HG02588 (cell line): ENCODE results near the gene DLK1.

Experiments used
- ATAC-seq: cut with Tn5 transposase; IDR thresholded peaks from one replicate; pipeline ENCODE4 v1.9.1; 2021; ENCODE audit warnings: mild to moderate bottlenecking, moderate library complexity; ENCODE audit not compliant: unreplicated experiment

Gene DLK1

GRCh38 chr14:100733152-100733850 lies 6.6 kb downstream of the DLK1 start:
- no peak for ATAC-seq

- no peak for ATAC-seq
Observed at GRCh38 chr14:100734031-100734990, 7.6 kb downstream of the DLK1 start.

- ATAC-seq: no peak
Observed at GRCh38 chr14:100735271-100735670, 8.6 kb downstream of the DLK1 start.

DNA sequence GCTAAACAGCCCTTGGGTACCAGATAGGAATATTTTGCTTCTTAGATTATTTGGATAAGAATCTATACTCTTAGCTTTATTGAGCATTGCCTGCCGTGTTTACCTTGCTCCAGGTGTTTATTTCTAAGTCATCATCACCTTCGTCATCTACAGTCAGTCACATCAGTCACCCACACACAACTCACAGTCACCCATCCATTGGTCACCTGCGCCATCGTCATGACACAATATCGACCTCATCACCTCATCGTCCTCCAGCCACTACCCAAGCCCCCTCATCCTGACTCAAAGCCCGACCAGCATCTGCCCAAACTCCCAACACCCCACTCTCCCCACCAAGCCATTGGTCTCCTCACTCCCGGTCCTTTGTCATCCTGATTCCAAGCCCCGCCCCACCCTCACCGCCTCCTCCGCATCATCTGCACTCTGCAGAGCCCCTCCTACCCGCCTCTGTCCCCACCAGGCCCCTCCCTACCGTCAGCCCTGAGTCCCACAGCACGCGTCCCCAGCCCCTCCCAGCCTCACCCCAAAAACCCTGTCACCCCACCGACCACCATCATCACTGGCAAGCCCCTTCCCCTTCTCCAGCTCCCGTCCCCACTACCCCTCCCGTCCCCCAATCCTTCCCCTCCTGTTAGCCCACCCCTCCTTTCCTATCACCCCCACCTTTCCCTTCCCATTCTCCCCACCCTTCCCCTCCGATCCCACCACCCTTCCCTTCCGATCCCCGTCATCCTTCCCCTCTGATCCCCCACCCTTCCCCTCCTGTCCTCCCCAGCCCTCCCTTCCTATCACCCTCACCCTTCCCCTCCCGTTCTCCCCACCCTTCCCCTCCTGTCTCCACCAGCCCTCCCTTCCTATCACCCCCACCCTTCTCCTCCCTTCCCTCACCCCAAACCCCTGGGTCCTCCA lies 9.8 kb downstream of the DLK1 start:
- ATAC-seq: no peak

DNA sequence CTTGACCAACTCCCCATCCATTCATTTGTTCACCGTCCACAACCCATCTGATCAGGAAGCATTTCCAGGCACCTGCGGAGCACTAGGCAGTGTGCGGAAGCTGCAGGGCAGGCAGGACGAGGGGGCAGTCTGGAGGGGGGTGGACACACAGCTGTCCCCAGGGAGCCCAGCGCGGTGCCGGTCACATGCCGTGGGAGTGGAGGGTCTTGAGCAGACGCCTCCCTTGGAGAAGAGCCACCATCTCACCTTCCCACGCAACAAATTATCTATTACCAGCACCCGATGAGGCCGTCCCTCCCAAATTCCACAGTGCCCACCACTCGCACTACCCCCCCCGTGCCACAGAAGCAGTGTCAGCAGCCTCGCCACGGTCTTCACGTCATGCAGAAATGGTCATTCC lies 10.8 kb downstream of the DLK1 start:
- ATAC-seq: no peak

DNA sequence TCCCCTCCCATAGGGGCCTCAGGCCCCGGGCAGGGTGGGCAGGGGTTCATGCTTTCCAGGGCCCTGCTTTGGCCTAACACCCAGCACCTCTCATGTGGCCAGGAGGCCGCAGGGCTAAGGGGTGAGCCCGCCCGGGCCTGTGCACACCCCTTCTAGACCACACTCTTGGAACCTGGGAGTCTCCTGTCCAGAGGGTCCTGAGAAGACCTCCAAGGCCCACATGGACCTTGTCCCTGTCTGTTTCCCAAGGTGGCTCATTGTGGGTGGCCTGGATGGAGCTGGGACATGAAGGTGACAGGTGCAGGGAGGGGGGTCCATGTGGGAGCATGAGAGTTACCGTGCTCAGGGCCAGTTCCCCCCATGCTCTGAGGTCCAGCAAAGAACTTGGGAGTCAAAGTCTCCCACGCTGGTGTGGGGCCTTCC lies 11.6 kb downstream of the DLK1 start:
- ATAC-seq: no peak

DNA sequence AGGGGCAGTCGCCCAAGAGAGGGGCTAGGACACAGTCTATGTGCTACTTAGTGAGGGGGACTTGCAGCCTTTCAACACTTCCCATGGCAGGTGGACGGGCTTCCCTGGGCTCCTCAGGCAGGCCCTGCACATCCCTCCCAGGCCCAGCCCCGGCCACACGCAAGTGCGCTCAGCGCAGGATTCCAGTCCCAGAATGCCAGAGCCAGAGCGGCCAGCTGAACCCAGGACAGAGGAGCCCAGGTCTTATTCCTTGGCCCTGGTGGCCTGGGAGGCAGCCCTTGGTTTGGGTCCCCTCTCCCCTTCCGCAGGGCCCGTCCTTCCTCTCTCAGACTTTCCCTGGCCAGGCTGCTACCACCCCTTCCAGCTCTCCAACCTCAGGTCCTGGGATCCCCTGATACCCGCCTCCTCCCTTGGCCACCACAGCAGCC lies 12.0 kb downstream of the DLK1 start:
- ATAC-seq: no peak

- no peak for ATAC-seq
Observed at GRCh38 chr14:100739306-100739705, 12.6 kb downstream of the DLK1 start.

GRCh38 chr14:100740196-100740825 lies 13.6 kb downstream of the DLK1 start:
- no peak for ATAC-seq

GRCh38 chr14:100740929-100741328 lies 14.2 kb downstream of the DLK1 start:
- no peak for ATAC-seq

GRCh38 chr14:100741966-100742365 lies 15.3 kb downstream of the DLK1 start:
- ATAC-seq: no peak

DNA sequence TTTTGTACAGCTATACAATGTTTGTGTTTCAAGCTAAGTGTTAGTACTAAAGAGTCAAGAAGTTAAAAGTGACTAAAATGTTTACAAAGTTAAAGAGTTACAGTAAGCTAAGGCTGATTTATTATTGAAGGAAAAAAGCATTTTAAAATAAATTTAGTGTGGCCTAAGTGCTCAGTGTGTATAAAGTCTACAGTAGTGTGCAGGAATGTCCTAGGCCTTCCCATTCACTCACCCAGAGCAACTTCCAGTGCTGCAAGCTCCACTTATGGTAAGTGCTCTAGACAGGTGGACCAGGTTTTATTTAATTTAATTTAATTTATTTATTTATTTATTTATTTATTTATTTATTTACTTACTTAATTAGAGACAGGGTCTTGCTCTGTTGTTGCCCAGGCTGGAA lies 19.6 kb downstream of the DLK1 start:
- ATAC-seq: no peak

- ATAC-seq: no peak
Observed at GRCh38 chr14:100747021-100747586, 20.4 kb downstream of the DLK1 start.

DNA sequence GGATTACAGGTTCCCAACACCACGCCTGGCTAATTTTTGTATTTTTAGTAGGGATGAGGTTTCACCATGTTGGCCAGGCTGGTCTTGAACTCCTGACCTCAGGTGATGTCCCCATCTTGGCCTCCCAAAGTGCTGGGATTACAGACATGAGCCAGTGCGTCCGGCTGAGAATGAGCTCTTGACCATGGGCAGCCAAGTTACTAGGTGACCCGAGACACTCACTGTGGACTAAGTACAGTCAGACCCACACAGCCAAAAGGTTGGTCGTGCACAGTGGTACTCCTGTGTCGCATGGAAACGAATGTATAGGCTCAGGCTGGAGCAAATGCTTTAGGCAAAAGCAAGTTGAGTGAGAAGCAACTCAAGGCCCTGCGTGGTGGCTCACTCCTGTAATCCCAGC lies 21.0 kb downstream of the DLK1 start:
- ATAC-seq: no peak

- no peak for ATAC-seq
Observed at GRCh38 chr14:100748403-100748802, 21.7 kb downstream of the DLK1 start.

DNA sequence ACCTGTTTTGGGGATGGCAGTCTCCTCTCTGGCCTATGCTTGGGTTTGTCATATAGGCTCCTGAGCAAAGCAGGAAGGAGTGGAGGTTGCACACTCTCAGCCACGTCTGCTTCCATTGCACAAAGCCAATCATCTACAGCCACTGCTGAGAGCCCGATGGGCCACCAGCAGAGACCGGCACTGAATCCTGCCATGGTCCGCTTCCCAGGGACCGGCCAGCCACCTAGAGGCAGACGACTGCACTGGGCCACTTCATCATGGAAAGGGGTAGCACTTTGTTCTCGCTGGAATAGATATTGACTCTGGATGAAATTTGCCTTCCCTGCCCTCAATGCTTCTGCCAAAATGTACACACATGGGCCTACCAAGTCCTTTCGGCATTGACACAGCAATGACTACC lies 22.3 kb downstream of the DLK1 start:
- no peak for ATAC-seq

- ATAC-seq: no peak
Observed at GRCh38 chr14:100749967-100750597, 23.4 kb downstream of the DLK1 start.

- no peak for ATAC-seq
Observed at GRCh38 chr14:100750762-100751699, 24.3 kb downstream of the DLK1 start.

- no peak for ATAC-seq
Observed at GRCh38 chr14:100754020-100754419, 27.3 kb downstream of the DLK1 start.
